MM.1S (cell line): Measurements from ENCODE around the gene NOB1.

ENCODE experiments used
- CTCF ChIP-seq: fragments of 300-600 bp; sonication (generic); IDR thresholded peaks from 2 replicates; pipeline ENCODE4 v1.5.1; 2016; ENCODE audit warnings: antibody characterized with exemption, low read length, mixed read lengths
- EZH2 ChIP-seq: fragments of 300-600 bp; sonication (generic); optimal IDR thresholded peaks from 2 replicates; pipeline ENCODE3; 2017; ENCODE audit warnings: low read depth, mild to moderate bottlenecking, antibody characterized with exemption, low read length, mixed read lengths

GRCh38 chr16:69769404-69769803, 14.7 kb upstream of the NOB1 start:
- TF ChIP-seq CTCF (no peak), EZH2 (no peak)
